A673 (cell line): Measurements from ENCODE around the gene PDE6B. TPM values are rescaled to one million over a fixed set of nuclear protein-coding genes. Genes with fewer than 3 reads are reported as not detected.

Source experiments
- BruUV-seq: library from RNA; stranded (reverse); fragments of 400-500 nt; replicated peaks from 2 replicates; lab custom pipeline; 2021; lab: Mats Ljungman, UMichigan
- CTCF ChIA-PET: fragments of 300-600 bp; sonication (Branson Sonifier 250); formaldehyde crosslinking; loops from one replicate; lab custom pipeline; 2022; ENCODE audit warnings: antibody characterized with exemption; lab: Charles Lee
- POLR2A ChIA-PET: fragments of 300-600 bp; sonication (Branson Sonifier 250); formaldehyde crosslinking; loops from one replicate; lab custom pipeline; 2022; ENCODE audit warnings: antibody characterized with exemption; ENCODE audit not compliant: low non-redundant PET; lab: Charles Lee
- DNase-seq: peaks from one replicate; pipeline ENCODE4 v3.0.0-alpha.2; 2015; ENCODE audit warnings: low spot score
- H3K27ac ChIP-seq: fragments of 200-600 bp; sonication (generic); 2 replicates; pipeline ENCODE4 v1.5.1; 2016; ENCODE audit warnings: mixed run types, low read depth, mild to moderate bottlenecking, mixed read lengths, antibody characterized with exemption, low read length; ENCODE audit not compliant: poor library complexity, severe bottlenecking
- H3K27me3 ChIP-seq: fragments of 200-600 bp; sonication (generic); replicated peaks from 2 replicates; pipeline ENCODE4 v1.6.1; 2017; ENCODE audit warnings: mixed run types, low read depth, mild to moderate bottlenecking, mixed read lengths, antibody characterized with exemption, low read length; ENCODE audit not compliant: insufficient read depth, poor library complexity
- H3K36me3 ChIP-seq: fragments of 200-600 bp; sonication (generic); 2 replicates; pipeline ENCODE4 v1.6.1; 2016; ENCODE audit warnings: mixed run types, mild to moderate bottlenecking, mixed read lengths, antibody characterized with exemption, low read length; ENCODE audit not compliant: insufficient read depth, poor library complexity, severe bottlenecking
- H3K4me1 ChIP-seq: fragments of 200-600 bp; sonication (generic); 2 replicates; pipeline ENCODE4 v1.6.1; 2017; ENCODE audit warnings: mixed run types, mild to moderate bottlenecking, mixed read lengths, antibody characterized with exemption, low read length; ENCODE audit not compliant: insufficient read depth, poor library complexity, severe bottlenecking
- H3K4me3 ChIP-seq: fragments of 200-600 bp; sonication (generic); 2 replicates; pipeline ENCODE4 v1.5.1; 2016; ENCODE audit warnings: low read depth, mixed run types, mild to moderate bottlenecking, mixed read lengths, low read length; ENCODE audit not compliant: poor library complexity, severe bottlenecking
- H3K9me3 ChIP-seq: fragments of 200-600 bp; sonication (generic); 2 replicates; pipeline ENCODE4 v1.6.1; 2016; ENCODE audit warnings: mixed run types, low read depth, mild to moderate bottlenecking, mixed read lengths, antibody characterized with exemption, low read length; ENCODE audit not compliant: poor library complexity, severe bottlenecking
- CTCF ChIP-seq: fragments of 300-800, 200-600 bp; sonication (generic); conservative IDR thresholded peaks from 2 replicates; pipeline ENCODE4 v1.5.1; 2017; ENCODE audit warnings: low read depth, mild to moderate bottlenecking, antibody characterized with exemption, low read length, moderate library complexity, mixed read lengths
- EZH2 ChIP-seq: fragments of 200-600 bp; sonication (generic); IDR thresholded peaks from 2 replicates; pipeline ENCODE4 v1.6.1; 2017; ENCODE audit warnings: borderline replicate concordance, low read depth, mild to moderate bottlenecking, mixed read lengths, antibody characterized with exemption, low read length; ENCODE audit not compliant: poor library complexity, severe bottlenecking
- intact Hi-C: fragments of 100-400 bp; cut with micrococcal nuclease; formaldehyde crosslinking; loops from one replicate; pipeline ENCODE4 v1.10.0; 2022; ENCODE audit not compliant: unreplicated experiment
- total RNA-seq: library from RNA; stranded (reverse); gene quantifications from 2 replicates; pipeline ENCODE4 v1.2.3, GENCODE V29; 2021

PDE6B gene
- total RNA-seq, 1 experiment from 2014 or later = 10.4 TPM

DNA sequence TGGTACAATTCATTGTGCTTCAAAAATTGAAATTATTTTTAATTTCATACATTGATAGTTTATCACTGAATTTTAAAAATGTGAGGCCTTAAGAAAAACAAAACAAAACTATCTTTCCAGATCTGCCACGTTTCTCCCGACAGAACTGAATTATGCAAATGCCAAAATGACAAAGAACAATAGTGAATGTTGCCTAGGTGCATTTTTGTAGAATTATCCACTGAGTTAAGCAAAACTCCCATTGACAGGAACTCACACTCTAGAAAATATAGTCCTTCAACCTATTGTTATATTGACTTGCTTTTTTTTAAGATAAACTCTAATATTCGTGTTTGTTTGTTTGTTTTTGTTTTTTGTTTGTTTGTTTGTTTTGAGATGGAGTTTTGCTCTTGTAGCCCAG is 86.7 kb downstream of the PDE6B start:
- Histone ChIP-seq H3K27me3 (no peaks in the 10 kb centered on the region), H3K4me3 (no peak overlapping the region), H3K27ac (no peak overlapping the region), H3K9me3 (no peaks in the 10 kb centered on the region), H3K36me3 (peaks cover 10% of the 10 kb centered on the region), H3K4me1 (no peaks in the 10 kb centered on the region)
- CTCF ChIA-PET = no interaction called here
- DNase-seq = no peak
- BruUV-seq = no TSS peak
- TF ChIP-seq EZH2 (no peak), CTCF (no peak)
- POLR2A ChIA-PET = no interaction called here
- intact Hi-C loops = no loop called here

DNA sequence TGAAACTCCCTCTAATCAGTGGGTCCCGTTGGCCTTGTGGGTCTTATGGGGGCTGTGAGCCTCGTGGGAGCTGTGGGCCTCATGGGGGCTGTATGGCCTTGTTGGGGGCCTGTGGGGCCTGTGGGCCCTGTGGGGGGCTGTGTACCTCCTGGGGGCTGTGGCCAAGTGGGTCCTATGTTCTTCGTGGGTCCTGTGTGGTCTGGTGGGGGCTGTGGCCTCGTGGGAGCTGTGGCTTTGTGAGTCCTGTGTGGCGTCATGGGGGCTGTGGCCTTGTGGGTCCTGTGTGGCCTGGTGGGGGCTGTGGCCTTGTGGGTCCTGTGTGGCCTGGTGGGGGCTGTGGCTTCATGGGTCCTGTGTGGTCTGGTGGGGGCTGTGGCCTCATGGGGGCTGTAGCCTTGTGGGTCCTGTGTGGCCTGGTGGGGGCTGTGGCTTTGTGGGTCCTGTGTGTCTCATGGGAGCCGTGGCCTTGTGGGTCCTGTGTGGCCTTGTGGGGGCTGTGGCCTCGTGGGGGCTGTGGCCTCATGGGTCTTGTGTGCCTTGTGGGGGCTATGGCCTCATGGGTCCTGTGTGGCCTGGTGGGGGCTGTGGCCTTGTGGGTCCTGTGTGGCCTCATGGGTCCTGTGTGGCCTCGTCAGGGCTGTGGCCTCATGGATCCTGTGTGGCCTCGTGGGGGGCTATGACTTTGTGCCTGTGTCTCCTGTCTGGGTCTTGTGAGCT is 87.7 kb downstream of the PDE6B start:
- BruUV-seq = no TSS peak
- no peaks in the 10 kb centered on the region for H3K9me3 ChIP-seq
- intact Hi-C loops = no loop called here
- no peak for TF ChIP-seq EZH2
- TF ChIP-seq CTCF = no peak
- ChIA-PET CTCF (no interaction called here), POLR2A (no interaction called here)
- no peak overlapping the region for H3K4me3 ChIP-seq
- no peaks in the 10 kb centered on the region for H3K4me1 ChIP-seq
- H3K36me3 ChIP-seq = peaks cover 10% of the 10 kb centered on the region
- no peaks in the 10 kb centered on the region for H3K27me3 ChIP-seq
- DNase-seq = no peak
- H3K27ac ChIP-seq = no peak overlapping the region

DNA sequence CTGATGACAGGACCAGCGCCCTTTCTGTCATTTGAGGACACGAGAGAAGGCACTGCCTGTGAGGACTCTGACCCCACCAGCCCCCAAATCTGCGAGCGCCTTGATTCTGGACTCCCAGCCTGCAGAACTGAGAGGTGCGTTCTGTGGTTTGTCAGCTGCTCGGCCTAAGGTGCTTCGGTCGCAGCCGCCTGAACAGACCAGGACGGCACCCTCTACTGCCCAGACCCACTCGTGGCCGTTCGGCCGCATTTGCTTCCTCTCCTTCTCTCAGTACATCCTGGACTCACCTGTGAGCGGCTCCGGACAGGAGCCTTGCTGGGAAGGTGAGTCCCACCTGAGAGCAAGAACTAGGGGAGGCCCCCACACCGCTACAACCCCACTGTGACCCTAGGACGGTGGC is 88.7 kb downstream of the PDE6B start:
- intact Hi-C loops = no loop called here
- CTCF ChIA-PET = no interaction called here

More for the DNA sequence above, 88.7 kb downstream of the PDE6B start:
- no peaks in the 10 kb centered on the region for H3K27me3 ChIP-seq
- DNase-seq = no peak
- POLR2A ChIA-PET = no interaction called here
- BruUV-seq = no TSS peak
- H3K9me3 ChIP-seq = no peaks in the 10 kb centered on the region
- no peak overlapping the region for H3K27ac ChIP-seq
- TF ChIP-seq CTCF = no peak
- TF ChIP-seq EZH2 = no peak
- H3K4me1 ChIP-seq = no peaks in the 10 kb centered on the region
- H3K36me3 ChIP-seq = peaks cover 2% of the 10 kb centered on the region
- H3K4me3 ChIP-seq = no peak overlapping the region
